GM21737 (cell line): ENCODE measurements around the gene PAGR1.

Experiments
- ATAC-seq: cut with Tn5 transposase; IDR thresholded peaks from one replicate; pipeline ENCODE4 v1.9.1; 2021; ENCODE audit warnings: mild to moderate bottlenecking, moderate library complexity; ENCODE audit not compliant: unreplicated experiment

PAGR1 gene

GRCh38 chr16:29834079-29834478, 18.1 kb downstream of the PAGR1 start:
- ATAC-seq = no peak

GRCh38 chr16:29835926-29836325, 20.0 kb downstream of the PAGR1 start:
- ATAC-seq = no peak

GRCh38 chr16:29836623-29837022, 20.7 kb downstream of the PAGR1 start:
- ATAC-seq = no peak

GRCh38 chr16:29837841-29838240, 21.9 kb downstream of the PAGR1 start:
- no peak for ATAC-seq

- no peak for ATAC-seq
These were observed 23.9 kb downstream of the PAGR1 start for GRCh38 chr16:29839822-29840221.

GRCh38 chr16:29840240-29840639, 24.3 kb downstream of the PAGR1 start:
- no peak for ATAC-seq

GRCh38 chr16:29841631-29842030, 25.7 kb downstream of the PAGR1 start:
- no peak for ATAC-seq

- ATAC-seq = no peak
These were observed 26.9 kb downstream of the PAGR1 start for GRCh38 chr16:29842732-29843346.

- no peak for ATAC-seq
These were observed 28.0 kb downstream of the PAGR1 start for GRCh38 chr16:29843931-29844330.

GRCh38 chr16:29844575-29845331, 28.8 kb downstream of the PAGR1 start:
- no peak for ATAC-seq

GRCh38 chr16:29845656-29846055, 29.7 kb downstream of the PAGR1 start:
- no peak for ATAC-seq

GRCh38 chr16:29848420-29849297, 32.7 kb downstream of the PAGR1 start:
- no peak for ATAC-seq

- no peak for ATAC-seq
These were observed 33.6 kb downstream of the PAGR1 start for GRCh38 chr16:29849505-29849904.

GRCh38 chr16:29850998-29851397, 35.0 kb downstream of the PAGR1 start:
- ATAC-seq = no peak

GRCh38 chr16:29852654-29853053, 36.7 kb downstream of the PAGR1 start:
- ATAC-seq = no peak

- ATAC-seq = no peak
These were observed 38.7 kb downstream of the PAGR1 start for GRCh38 chr16:29854520-29855100.

GRCh38 chr16:29857133-29857760, 41.3 kb downstream of the PAGR1 start:
- no peak for ATAC-seq

GRCh38 chr16:29858149-29858849, 42.3 kb downstream of the PAGR1 start:
- no peak for ATAC-seq

- no peak for ATAC-seq
These were observed 43.0 kb downstream of the PAGR1 start for GRCh38 chr16:29858974-29859373.

- no peak for ATAC-seq
These were observed 44.3 kb downstream of the PAGR1 start for GRCh38 chr16:29860218-29860617.
